GM19452 (cell line): ENCODE results near the gene KCNQ5.
"Not testable (repeated sequence)": the region's sequence is repeated elsewhere in the genome, so short reads cannot be mapped to it uniquely, and the experiment has no call there.

Experiments used
- ATAC-seq: cut with Tn5 transposase; IDR thresholded peaks from one replicate; pipeline ENCODE4 v1.9.1; 2021; ENCODE audit not compliant: unreplicated experiment

KCNQ5 gene

GRCh38 chr6:73227606-73228255 is 605.9 kb downstream of the KCNQ5 start:
- ATAC-seq = no peak

GRCh38 chr6:73231986-73232391 is 610.1 kb downstream of the KCNQ5 start:
- peak; percentile 78 for ATAC-seq

GRCh38 chr6:73233048-73233447 is 611.2 kb downstream of the KCNQ5 start:
- ATAC-seq = no peak

GRCh38 chr6:73233971-73234370 is 612.1 kb downstream of the KCNQ5 start:
- ATAC-seq = not testable (repeated sequence)

DNA sequence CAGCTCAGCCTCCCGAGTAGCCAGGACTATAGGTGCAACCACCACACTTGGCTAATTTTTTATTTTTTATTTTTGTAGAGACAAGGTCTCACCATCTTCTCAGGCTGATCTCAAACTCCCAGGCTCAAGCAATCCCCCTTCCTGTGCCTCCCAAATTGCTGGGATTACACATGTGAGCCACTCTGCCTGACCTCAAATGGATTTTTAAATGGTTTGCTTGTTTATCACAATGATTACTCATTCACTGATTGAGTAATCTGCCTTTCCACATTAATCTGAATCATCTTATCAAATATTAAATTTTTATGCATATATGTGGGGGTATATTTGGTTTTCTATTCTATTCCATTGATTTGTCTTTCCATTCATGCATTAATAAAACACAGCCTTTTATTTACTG is 612.9 kb downstream of the KCNQ5 start:
- ATAC-seq = no peak

GRCh38 chr6:73236144-73236750 is 614.4 kb downstream of the KCNQ5 start:
- ATAC-seq = no peak

GRCh38 chr6:73240730-73241129 is 618.9 kb downstream of the KCNQ5 start:
- ATAC-seq = no peak

- ATAC-seq = no peak
Measured at GRCh38 chr6:73242001-73242400, 620.1 kb downstream of the KCNQ5 start.
